ENCODE results near the gene FAM120C.

- TF ChIP-seq EP300 (IDR thresholded peaks at IDR 0.05) (no peak), POLR2AphosphoS5 (IDR thresholded peaks at IDR 0.05) (no peak), CTCF (IDR thresholded peaks at IDR 0.05) (no peak)
These were observed 12.0 kb downstream of the FAM120C start for GRCh38 chrX:54171091-54171490.

Measured in gastroesophageal sphincter (tissue), 3 donors.